Articular chondrocyte of knee joint (primary cell): Measurements from ENCODE around the gene CLC. TPM values are rescaled to one million over a fixed set of nuclear protein-coding genes. Genes with fewer than 3 reads are reported as not detected.

Source experiments
- small RNA-seq: library from RNA; depleted of rRNA; stranded (forward); fragments of <200 nt; gene quantifications from one replicate; pipeline ENCODE3, GENCODE V24; 2012
- total RNA-seq: library from RNA; depleted of rRNA; stranded (reverse); fragments of >200 nt; gene quantifications from 2 replicates; pipeline ENCODE4 v1.2.3, GENCODE V29; 2012

The CLC gene
- total RNA-seq = not detected in 2 replicates

GRCh38 chr19:39737891-39738290, at the start of gene CLC:
Gene CLC (minus strand): TSS chr19:39738029. CDS start chr19:39737952, 77 bp downstream.

GRCh38 chr19:39778763-39779162, 40.9 kb upstream of the CLC start, which contains the start of gene LEUTX:
Gene LEUTX (plus strand): TSS chr19:39778854. CDS start chr19:39778921, 67 bp downstream.

GRCh38 chr19:39704181-39705044, 33.4 kb downstream of the CLC start, which contains the start of gene LGALS14:
Gene LGALS14 (plus strand): TSS chr19:39704481. CDS start chr19:39704529, 48 bp downstream.

Small RNA genes within 50 kb of the gene (small RNA-seq; reads per million reads assigned to genes)
- not detected for gene RPS29P27

Other genes starting within 250 kb of the CLC start
- gene DLL3, start 239.1 kb downstream of the CLC start, total RNA-seq = 0.11 and 0.13 TPM in 2 replicates
- gene SELENOV, start 222.9 kb downstream of the CLC start, total RNA-seq = not detected in 2 replicates
- 2.8 and 3.3 TPM in 2 replicates for gene EID2B, start 205.2 kb downstream of the CLC start, total RNA-seq
- 8.5 and 9.8 TPM in 2 replicates for gene EID2, start 197.9 kb downstream of the CLC start, total RNA-seq
- not detected in 2 replicates for gene LGALS13, start 135.5 kb downstream of the CLC start, total RNA-seq
- not detected in 2 replicates for gene LGALS16, start 82.1 kb downstream of the CLC start, total RNA-seq
- not detected in 2 replicates for gene LGALS14, start 33.5 kb downstream of the CLC start, total RNA-seq
- gene LEUTX, start 40.8 kb upstream of the CLC start, total RNA-seq = not detected in 2 replicates
- gene DYRK1B, start 96.1 kb upstream of the CLC start, total RNA-seq = 9.5 and 13.5 TPM in 2 replicates
- 93.7 and 120 TPM in 2 replicates for gene FBL, start 108.3 kb upstream of the CLC start, total RNA-seq
- gene FCGBP, start 196.6 kb upstream of the CLC start, total RNA-seq = 0.13 and 0.76 TPM in 2 replicates
- 72.2 and 77.2 TPM in 2 replicates for gene PSMC4, start 233.1 kb upstream of the CLC start, total RNA-seq